DOHH2 (cell line): ENCODE results near the gene NTRK1.

Source experiments
- EZH2phosphoT487 ChIP-seq: fragments of 200-600 bp; sonication (generic); IDR thresholded peaks from 2 replicates; pipeline ENCODE4 v1.6.1; 2017; ENCODE audit warnings: borderline replicate concordance, mild to moderate bottlenecking, antibody characterized with exemption, low read length, moderate library complexity, mixed read lengths
- TF ChIP-seq, protein P1 (sequence below): fragments of 200-600 bp; sonication (generic); IDR thresholded peaks from one replicate; pipeline ENCODE4 v1.5.1; 2014; ENCODE audit warnings: antibody characterized with exemption, mild to moderate bottlenecking, low read depth, low read length; ENCODE audit not compliant: poor library complexity, severe bottlenecking

DNA sequence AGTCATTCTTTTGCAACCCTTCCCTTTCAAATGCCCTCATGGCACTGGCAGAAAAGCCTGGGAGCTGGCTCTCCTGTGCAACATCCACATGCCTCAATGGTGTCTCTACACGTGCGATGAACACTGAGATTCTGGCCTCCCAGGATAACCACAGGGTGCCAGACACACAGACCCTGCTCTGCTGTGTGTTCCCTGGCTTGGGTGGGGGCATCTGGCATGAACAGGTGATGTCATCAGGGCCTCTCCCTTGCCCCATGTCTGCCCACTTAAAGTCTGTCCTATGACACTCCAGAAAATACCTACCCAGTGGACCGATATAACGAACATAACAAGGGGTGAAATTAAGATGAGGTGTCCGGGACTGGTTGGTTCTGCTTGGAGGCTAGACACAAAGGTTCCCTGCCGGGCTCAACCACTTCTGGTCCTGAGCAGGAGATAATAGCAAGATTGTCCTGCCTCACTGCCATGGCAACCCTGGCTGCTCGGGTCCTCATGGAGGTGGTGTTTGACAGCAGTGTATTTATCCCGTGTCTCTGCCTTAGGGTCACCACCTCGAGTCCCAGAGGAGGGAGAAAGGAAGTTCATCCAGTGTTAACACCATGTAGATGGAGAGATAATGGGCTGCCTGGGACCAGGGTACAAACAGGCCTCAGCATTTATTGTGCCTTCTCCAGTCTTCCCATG, 21.1 kb upstream of the NTRK1 start:
- TF ChIP-seq, protein P1, sequence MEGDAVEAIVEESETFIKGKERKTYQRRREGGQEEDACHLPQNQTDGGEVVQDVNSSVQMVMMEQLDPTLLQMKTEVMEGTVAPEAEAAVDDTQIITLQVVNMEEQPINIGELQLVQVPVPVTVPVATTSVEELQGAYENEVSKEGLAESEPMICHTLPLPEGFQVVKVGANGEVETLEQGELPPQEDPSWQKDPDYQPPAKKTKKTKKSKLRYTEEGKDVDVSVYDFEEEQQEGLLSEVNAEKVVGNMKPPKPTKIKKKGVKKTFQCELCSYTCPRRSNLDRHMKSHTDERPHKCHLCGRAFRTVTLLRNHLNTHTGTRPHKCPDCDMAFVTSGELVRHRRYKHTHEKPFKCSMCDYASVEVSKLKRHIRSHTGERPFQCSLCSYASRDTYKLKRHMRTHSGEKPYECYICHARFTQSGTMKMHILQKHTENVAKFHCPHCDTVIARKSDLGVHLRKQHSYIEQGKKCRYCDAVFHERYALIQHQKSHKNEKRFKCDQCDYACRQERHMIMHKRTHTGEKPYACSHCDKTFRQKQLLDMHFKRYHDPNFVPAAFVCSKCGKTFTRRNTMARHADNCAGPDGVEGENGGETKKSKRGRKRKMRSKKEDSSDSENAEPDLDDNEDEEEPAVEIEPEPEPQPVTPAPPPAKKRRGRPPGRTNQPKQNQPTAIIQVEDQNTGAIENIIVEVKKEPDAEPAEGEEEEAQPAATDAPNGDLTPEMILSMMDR: no peak
- TF ChIP-seq EZH2phosphoT487: no peak
